Nephron (organoid): ENCODE data around the gene XIRP2.

Source experiments
- H3K27ac Mint-ChIP-seq, 3 experiments: 2 replicates each; pipeline ENCODE4 v1.8.0; 2020; ENCODE audit warnings: mixed read lengths in 3 of 3, mild to moderate bottlenecking in 2 of 3, moderate library complexity in 1 of 3
- H3K27me3 Mint-ChIP-seq: 2 replicates; pipeline ENCODE4 v1.8.0; 2021; ENCODE audit warnings: low read depth, mild to moderate bottlenecking, moderate library complexity, mixed read lengths
- H3K36me3 Mint-ChIP-seq: 2 replicates; pipeline ENCODE4 v1.8.0; 2020; ENCODE audit warnings: low read depth, mixed read lengths
- H3K4me1 Mint-ChIP-seq: 2 replicates; pipeline ENCODE4 v1.8.0; 2020; ENCODE audit warnings: mixed read lengths
- H3K4me3 Mint-ChIP-seq, 3 experiments: 2 replicates each; pipeline ENCODE4 v1.8.0; 2020; ENCODE audit warnings: mild to moderate bottlenecking in 3 of 3, mixed read lengths in 3 of 3, moderate library complexity in 2 of 3
- H3K9me3 Mint-ChIP-seq: 2 replicates; pipeline ENCODE4 v1.8.0; 2020; ENCODE audit warnings: mixed read lengths
- TF ChIP-seq, protein P1 (sequence below), 3 experiments: fragments of 200-600 bp; sonication (generic); IDR thresholded peaks; one replicate each; pipeline ENCODE4 v1.5.0; 2021; ENCODE audit warnings: antibody characterized with exemption in 3 of 3; ENCODE audit not compliant: unreplicated experiment in 3 of 3

Gene XIRP2

DNA sequence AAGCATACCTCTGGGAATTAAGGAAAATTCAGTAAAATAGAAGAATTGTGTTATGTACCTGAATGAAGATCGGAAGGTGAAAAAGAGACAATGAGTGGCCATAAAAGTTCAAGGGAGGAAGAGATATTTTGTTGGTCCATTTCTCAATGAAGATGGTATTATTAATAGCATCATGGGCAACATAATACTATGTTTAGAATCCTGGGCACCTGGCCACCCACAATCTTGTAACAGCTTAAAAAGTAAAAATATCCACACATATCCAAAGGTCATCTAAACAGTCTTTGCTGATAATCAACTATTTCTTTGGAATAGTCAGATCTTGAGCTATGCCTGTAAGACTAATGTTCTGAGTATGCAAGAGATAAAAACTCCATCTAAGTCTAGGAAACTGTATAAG lies 73.7 kb downstream of the XIRP2 start:
- Mint-ChIP-seq H3K4me1 (peaks cover 18% of the 10 kb centered on the region), H3K27ac (no peak overlapping the region), H3K4me3 (no peak overlapping the region), H3K36me3 (no peaks in the 10 kb centered on the region), H3K9me3 (no peaks in the 10 kb centered on the region), H3K27me3 (no peaks in the 10 kb centered on the region)
- TF ChIP-seq, protein P1, sequence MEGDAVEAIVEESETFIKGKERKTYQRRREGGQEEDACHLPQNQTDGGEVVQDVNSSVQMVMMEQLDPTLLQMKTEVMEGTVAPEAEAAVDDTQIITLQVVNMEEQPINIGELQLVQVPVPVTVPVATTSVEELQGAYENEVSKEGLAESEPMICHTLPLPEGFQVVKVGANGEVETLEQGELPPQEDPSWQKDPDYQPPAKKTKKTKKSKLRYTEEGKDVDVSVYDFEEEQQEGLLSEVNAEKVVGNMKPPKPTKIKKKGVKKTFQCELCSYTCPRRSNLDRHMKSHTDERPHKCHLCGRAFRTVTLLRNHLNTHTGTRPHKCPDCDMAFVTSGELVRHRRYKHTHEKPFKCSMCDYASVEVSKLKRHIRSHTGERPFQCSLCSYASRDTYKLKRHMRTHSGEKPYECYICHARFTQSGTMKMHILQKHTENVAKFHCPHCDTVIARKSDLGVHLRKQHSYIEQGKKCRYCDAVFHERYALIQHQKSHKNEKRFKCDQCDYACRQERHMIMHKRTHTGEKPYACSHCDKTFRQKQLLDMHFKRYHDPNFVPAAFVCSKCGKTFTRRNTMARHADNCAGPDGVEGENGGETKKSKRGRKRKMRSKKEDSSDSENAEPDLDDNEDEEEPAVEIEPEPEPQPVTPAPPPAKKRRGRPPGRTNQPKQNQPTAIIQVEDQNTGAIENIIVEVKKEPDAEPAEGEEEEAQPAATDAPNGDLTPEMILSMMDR (IDR thresholded peaks at IDR 0.05; ENCODE audit: unreplicated experiment in 3 of 3): no peak

DNA sequence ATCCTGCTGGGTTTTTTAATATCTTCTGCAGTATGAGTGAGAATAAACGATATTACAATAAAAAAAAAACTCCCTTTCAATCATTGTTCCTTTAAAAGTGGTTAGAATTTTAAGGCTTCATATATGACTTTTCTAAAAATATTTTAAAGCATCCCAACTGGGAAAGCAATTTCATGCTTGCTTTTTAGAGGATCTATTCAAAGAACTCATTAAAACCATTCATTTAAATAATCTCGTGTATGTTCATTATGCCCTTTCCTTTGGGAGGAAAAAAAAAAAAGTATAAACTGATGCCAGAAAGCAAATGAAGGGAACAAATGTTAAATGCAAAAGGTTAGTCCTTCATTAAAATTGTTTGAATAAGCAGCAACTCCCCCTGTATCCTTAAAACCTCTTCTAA lies 81.2 kb downstream of the XIRP2 start:
- no peak overlapping the region for H3K4me3 Mint-ChIP-seq
- H3K27ac Mint-ChIP-seq: no peak overlapping the region
- peaks cover 2% of the 10 kb centered on the region for H3K9me3 Mint-ChIP-seq
- H3K4me1 Mint-ChIP-seq: no peaks in the 10 kb centered on the region
- no peaks in the 10 kb centered on the region for H3K36me3 Mint-ChIP-seq
- TF ChIP-seq, protein P1 (IDR thresholded peaks at IDR 0.05; ENCODE audit: unreplicated experiment in 3 of 3): no peak
- no peaks in the 10 kb centered on the region for H3K27me3 Mint-ChIP-seq

DNA sequence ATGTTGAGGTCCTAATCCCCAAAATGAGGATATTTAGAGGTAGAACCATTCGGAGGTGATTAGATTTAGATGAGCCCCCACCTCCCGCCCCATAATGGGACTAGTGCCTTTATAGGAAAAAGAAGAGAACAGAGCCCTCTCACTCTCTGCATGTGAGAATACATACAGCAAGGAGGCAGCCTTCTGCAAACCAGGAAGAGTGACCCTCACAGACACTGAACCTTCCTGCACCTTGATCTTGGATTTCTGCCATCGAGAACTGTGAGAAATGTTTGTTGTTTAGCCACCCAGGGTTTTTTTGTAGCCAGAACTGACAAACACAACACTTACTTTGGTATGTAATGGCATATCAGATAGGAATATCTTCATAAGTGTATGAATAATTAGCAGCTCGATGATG lies 83.7 kb downstream of the XIRP2 start:
- no peaks in the 10 kb centered on the region for H3K4me1 Mint-ChIP-seq
- TF ChIP-seq, protein P1 (IDR thresholded peaks at IDR 0.05; ENCODE audit: unreplicated experiment in 3 of 3): no peak

DNA sequence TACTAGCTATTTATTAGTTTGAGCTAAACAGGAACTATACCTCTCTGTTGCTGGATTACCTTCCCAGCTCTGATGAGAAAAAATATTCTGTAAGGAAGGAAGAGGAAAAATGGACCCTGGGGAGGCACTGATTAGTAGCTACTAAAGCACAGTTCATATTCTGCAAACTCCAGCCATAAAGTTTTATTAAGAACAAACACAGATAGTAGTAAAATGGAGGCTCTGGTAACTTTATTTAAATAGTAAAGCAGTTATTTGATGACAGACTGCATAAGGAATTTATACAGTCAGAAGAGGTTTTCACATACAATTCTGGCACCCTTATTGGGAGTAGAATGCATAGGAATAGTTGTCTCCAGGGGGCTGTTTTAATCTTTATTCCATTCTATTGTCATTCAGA lies 84.1 kb downstream of the XIRP2 start:
- Mint-ChIP-seq H3K27me3 (no peaks in the 10 kb centered on the region), H3K4me1 (no peaks in the 10 kb centered on the region), H3K4me3 (no peak overlapping the region), H3K27ac (no peak overlapping the region), H3K36me3 (no peaks in the 10 kb centered on the region), H3K9me3 (peaks cover 9% of the 10 kb centered on the region)
- TF ChIP-seq, protein P1 (IDR thresholded peaks at IDR 0.05; ENCODE audit: unreplicated experiment in 3 of 3): no peak

More for the DNA sequence above, 83.7 kb downstream of the XIRP2 start:
- Mint-ChIP-seq H3K27me3 (no peaks in the 10 kb centered on the region), H3K36me3 (no peaks in the 10 kb centered on the region), H3K4me3 (no peak overlapping the region), H3K27ac (no peak overlapping the region), H3K9me3 (peaks cover 8% of the 10 kb centered on the region)

DNA sequence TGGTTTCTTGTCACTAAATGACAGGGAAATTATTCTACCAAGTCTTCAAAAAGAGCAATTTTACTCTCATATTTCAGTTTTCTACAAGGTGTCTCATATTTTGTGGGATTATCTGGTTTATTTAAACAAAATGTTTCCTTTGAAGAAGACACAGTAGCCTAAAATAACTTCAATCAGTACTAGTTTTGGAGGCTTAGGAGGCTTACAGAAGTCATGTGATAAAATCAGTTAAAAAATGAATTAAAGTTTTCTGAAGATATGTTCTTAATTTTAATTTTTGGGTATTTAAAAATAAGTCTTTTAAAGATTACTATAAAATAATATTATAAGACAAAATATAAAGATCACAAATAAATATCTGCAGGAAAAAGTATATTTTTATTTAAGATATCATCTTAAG lies 95.9 kb downstream of the XIRP2 start:
- no peaks in the 10 kb centered on the region for H3K27me3 Mint-ChIP-seq
- no peak overlapping the region for H3K4me3 Mint-ChIP-seq
- H3K9me3 Mint-ChIP-seq: peaks cover 17% of the 10 kb centered on the region
- TF ChIP-seq, protein P1 (IDR thresholded peaks at IDR 0.05; ENCODE audit: unreplicated experiment in 3 of 3): no peak
- no peaks in the 10 kb centered on the region for H3K4me1 Mint-ChIP-seq
- no peaks in the 10 kb centered on the region for H3K36me3 Mint-ChIP-seq
- H3K27ac Mint-ChIP-seq: no peak overlapping the region

DNA sequence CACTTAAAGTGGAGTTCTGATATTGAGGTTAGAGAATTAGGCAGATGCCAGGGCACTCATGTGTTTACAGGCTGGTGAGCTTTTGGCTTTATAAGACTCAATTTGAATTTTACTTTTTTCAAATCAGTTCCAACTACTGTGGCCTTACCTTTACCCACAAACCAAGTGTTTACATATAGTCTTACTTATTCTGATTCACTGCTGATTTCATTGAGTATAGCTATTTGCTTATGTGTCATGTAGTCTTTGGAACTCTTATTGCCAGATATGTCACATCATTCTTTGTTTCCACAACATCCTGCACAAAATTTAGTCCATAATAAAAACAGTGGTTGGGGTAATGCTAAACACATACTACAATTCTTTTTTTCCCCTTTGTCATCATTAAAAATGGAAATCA lies 96.5 kb downstream of the XIRP2 start:
- H3K4me3 Mint-ChIP-seq: no peak overlapping the region
- H3K27me3 Mint-ChIP-seq: no peaks in the 10 kb centered on the region
- TF ChIP-seq, protein P1 (IDR thresholded peaks at IDR 0.05; ENCODE audit: unreplicated experiment in 3 of 3): no peak

More for the DNA sequence above, 96.5 kb downstream of the XIRP2 start:
- Mint-ChIP-seq H3K27ac (no peak overlapping the region), H3K4me1 (no peaks in the 10 kb centered on the region), H3K36me3 (no peaks in the 10 kb centered on the region), H3K9me3 (peaks cover 15% of the 10 kb centered on the region)
